GM19239 (cell line): ENCODE data around the gene B3GALT6.

Source experiments
- DNase-seq: peaks from one replicate; pipeline ENCODE4 v3.0.0; 2011; ENCODE audit warnings: low spot score; ENCODE audit not compliant: insufficient read length
- FAIRE-seq: peaks from 2 replicates; lab custom pipeline; 2011; peaks lifted over from hg19 to GRCh38; lab: Jason Lieb, UNC

Gene B3GALT6

GRCh38 chr1:1229770-1230169 lies 2.3 kb upstream of the B3GALT6 start:
- FAIRE-seq (no peak), DNase-seq (no peak)

GRCh38 chr1:1230656-1231399 lies 1.2 kb upstream of the B3GALT6 start:
- DNase-seq: no peak
- FAIRE-seq: peak; percentile 94

GRCh38 chr1:1231400-1232207 lies 433 bp upstream of the B3GALT6 start, which contains the start of gene SDF4:
SDF4 (minus strand) TSS chr1:1232001; CDS start chr1:1228772, 3,229 bp downstream.
- FAIRE-seq: peak; percentile 89
- DNase-seq: peak; percentile 100

GRCh38 chr1:1232796-1233566 lies 944 bp downstream of the B3GALT6 start:
- DNase-seq (no peak), FAIRE-seq (no peak)

GRCh38 chr1:1233567-1233892 lies 1.5 kb downstream of the B3GALT6 start:
- FAIRE-seq: no peak
- DNase-seq: no peak

- no peak for DNase-seq
- no peak for FAIRE-seq
These were observed 2.3 kb downstream of the B3GALT6 start for GRCh38 chr1:1234180-1234808.

GRCh38 chr1:1235016-1235744 lies 3.1 kb downstream of the B3GALT6 start:
- no peak for FAIRE-seq
- no peak for DNase-seq

- no peak for DNase-seq
- FAIRE-seq: no peak
These were observed 4.2 kb downstream of the B3GALT6 start for GRCh38 chr1:1236176-1236763.

- FAIRE-seq (no peak), DNase-seq (no peak)
These were observed 5.2 kb downstream of the B3GALT6 start for GRCh38 chr1:1236945-1237873.

- no peak for DNase-seq
These were observed 6.1 kb downstream of the B3GALT6 start for GRCh38 chr1:1237874-1238701.

GRCh38 chr1:1238702-1239178 lies 6.7 kb downstream of the B3GALT6 start:
- FAIRE-seq (no peak), DNase-seq (no peak)

More at GRCh38 chr1:1237874-1238701, 6.1 kb downstream of the B3GALT6 start:
- FAIRE-seq: no peak

GRCh38 chr1:1239227-1239613 lies 7.2 kb downstream of the B3GALT6 start:
- DNase-seq: no peak
- FAIRE-seq: no peak

- FAIRE-seq (no peak), DNase-seq (no peak)
These were observed 7.7 kb downstream of the B3GALT6 start for GRCh38 chr1:1239614-1240347.

- DNase-seq: no peak
- no peak for FAIRE-seq
These were observed 8.3 kb downstream of the B3GALT6 start for GRCh38 chr1:1240348-1240732.

GRCh38 chr1:1240822-1241587 lies 9.0 kb downstream of the B3GALT6 start:
- DNase-seq (no peak), FAIRE-seq (no peak)
